ENCODE results near the gene UBE2J1. TPM values are rescaled to one million over a fixed set of nuclear protein-coding genes. Genes with fewer than 3 reads are reported as not detected.

The UBE2J1 gene
- total and polyA plus RNA-seq, 9 of the 15 experiments (the other 6 are each of a cell fraction or from before 2014, with no cell fraction given), result 11.6 to 32.6 (median 22.0) TPM

GRCh38 chr6:89323511-89323971, 29.0 kb downstream of the UBE2J1 start:
- Histone ChIP-seq H3K27me3 (ENCODE audit: control insufficient read depth in 2 of 2, insufficient read depth in 2 of 2, low read length in 2 of 2) (no peaks in the 10 kb centered on the region), H3K4me2 (ENCODE audit: insufficient read depth, low read length) (no peak overlapping the region), H3K36me3 (ENCODE audit: control insufficient read depth, insufficient read depth, low read length) (0 out of 3 replicates have a peak, but pooled peaks cover 6% of the 10 kb centered on the region), H3K9me1 (ENCODE audit: control insufficient read depth, insufficient read depth, low read length) (no peaks in the 10 kb centered on the region), H3K4me3 (no peak overlapping the region), H3K9ac (ENCODE audit: insufficient read depth in 1 of 2, low read depth in 2 of 2, low read length in 2 of 2) (no peak overlapping the region), H4K20me1 (replicated peaks; ENCODE audit: control insufficient read depth, insufficient read depth, low read length) (no peaks in the 10 kb centered on the region), H3K27ac (ENCODE audit: extremely low read depth, low read depth, low read length) (no peak overlapping the region), H3K9me3 (replicated peaks; ENCODE audit: control insufficient read depth, insufficient read depth, low read depth, low read length) (peaks cover 8% of the 10 kb centered on the region), H3K79me2 (ENCODE audit: control insufficient read depth, insufficient read depth, low read length) (no peaks in the 10 kb centered on the region), H2AFZ (ENCODE audit: low read depth, low read length) (no peak overlapping the region), H3K4me1 (replicated peaks in 1 of 2; ENCODE audit: control insufficient read depth in 2 of 2, insufficient read depth in 2 of 2, low read length in 2 of 2) (peaks cover 0 to 9% of the 10 kb centered on the region in 2 experiments; a peak in 3 of 5 replicates)
- in situ Hi-C loops (cut with MboI) (no loop called here), intact Hi-C loops (cut with micrococcal nuclease) (no loop called here)
- 67% methylated on average over 3 of the region's 3 CpGs for WGBS (ENCODE audit: insufficient coverage, low coverage, missing lambda C conversion rate)
- ChIA-PET POLR2A (interaction anchor here (0.7 to 1.1 kb wide), 2 partner anchors 18 to 33 kb away, joined by 3 to 4 read pairs; no protein-coding TSS in a partner anchor), CTCF (ENCODE audit: low intra/inter-chr PET ratio) (no interaction called here)
- no TSS peak for BruUV-seq (replicated peaks)
- no peak for DNase-seq (ENCODE audit: extremely low read depth in 1 of 4, low spot score in 3 of 4)
- no peak for FAIRE-seq
- ATAC-seq, result no peak
- TF ChIP-seq ESRRB (CRISPR knock-in tag; IDR thresholded peaks at IDR 0.05; ENCODE audit: borderline replicate concordance), result no peak
- TF ChIP-seq, protein P1, sequence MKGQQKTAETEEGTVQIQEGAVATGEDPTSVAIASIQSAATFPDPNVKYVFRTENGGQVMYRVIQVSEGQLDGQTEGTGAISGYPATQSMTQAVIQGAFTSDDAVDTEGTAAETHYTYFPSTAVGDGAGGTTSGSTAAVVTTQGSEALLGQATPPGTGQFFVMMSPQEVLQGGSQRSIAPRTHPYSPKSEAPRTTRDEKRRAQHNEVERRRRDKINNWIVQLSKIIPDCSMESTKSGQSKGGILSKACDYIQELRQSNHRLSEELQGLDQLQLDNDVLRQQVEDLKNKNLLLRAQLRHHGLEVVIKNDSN (CRISPR knock-in tag; IDR thresholded peaks at IDR 0.05), result no peak
- no peak for TF ChIP-seq RBM14 (IDR thresholded peaks at IDR 0.05; ENCODE audit: borderline replicate concordance, insufficient read depth, low read depth, low read length)
- TF ChIP-seq CXXC5 (CRISPR knock-in tag; IDR thresholded peaks at IDR 0.05), result no peak
- TF ChIP-seq POLR3G (IDR thresholded peaks at IDR 0.05; ENCODE audit: extremely low read depth, insufficient read length, insufficient replicate concordance), result no peak
- no peak for TF ChIP-seq ZNF77 (CRISPR knock-in tag; IDR thresholded peaks at IDR 0.05)
- no peak for TF ChIP-seq CHD4 (IDR thresholded peaks at IDR 0.05; ENCODE audit: insufficient read depth, insufficient replicate concordance, low read depth, low read length, poor library complexity, severe bottlenecking)
- no peak for TF ChIP-seq FOXK2 (conservative IDR thresholded peaks at IDR 0.05 in 1 of 2, IDR thresholded peaks at IDR 0.05 in 1 of 2; ENCODE audit: low read depth in 2 of 2)
- TF ChIP-seq, protein P2, sequence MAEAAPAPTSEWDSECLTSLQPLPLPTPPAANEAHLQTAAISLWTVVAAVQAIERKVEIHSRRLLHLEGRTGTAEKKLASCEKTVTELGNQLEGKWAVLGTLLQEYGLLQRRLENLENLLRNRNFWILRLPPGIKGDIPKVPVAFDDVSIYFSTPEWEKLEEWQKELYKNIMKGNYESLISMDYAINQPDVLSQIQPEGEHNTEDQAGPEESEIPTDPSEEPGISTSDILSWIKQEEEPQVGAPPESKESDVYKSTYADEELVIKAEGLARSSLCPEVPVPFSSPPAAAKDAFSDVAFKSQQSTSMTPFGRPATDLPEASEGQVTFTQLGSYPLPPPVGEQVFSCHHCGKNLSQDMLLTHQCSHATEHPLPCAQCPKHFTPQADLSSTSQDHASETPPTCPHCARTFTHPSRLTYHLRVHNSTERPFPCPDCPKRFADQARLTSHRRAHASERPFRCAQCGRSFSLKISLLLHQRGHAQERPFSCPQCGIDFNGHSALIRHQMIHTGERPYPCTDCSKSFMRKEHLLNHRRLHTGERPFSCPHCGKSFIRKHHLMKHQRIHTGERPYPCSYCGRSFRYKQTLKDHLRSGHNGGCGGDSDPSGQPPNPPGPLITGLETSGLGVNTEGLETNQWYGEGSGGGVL (CRISPR knock-in tag; IDR thresholded peaks at IDR 0.05), result no peak
- TF ChIP-seq ZNF174 (CRISPR knock-in tag; IDR thresholded peaks at IDR 0.05), result no peak
- TF ChIP-seq, protein P3, sequence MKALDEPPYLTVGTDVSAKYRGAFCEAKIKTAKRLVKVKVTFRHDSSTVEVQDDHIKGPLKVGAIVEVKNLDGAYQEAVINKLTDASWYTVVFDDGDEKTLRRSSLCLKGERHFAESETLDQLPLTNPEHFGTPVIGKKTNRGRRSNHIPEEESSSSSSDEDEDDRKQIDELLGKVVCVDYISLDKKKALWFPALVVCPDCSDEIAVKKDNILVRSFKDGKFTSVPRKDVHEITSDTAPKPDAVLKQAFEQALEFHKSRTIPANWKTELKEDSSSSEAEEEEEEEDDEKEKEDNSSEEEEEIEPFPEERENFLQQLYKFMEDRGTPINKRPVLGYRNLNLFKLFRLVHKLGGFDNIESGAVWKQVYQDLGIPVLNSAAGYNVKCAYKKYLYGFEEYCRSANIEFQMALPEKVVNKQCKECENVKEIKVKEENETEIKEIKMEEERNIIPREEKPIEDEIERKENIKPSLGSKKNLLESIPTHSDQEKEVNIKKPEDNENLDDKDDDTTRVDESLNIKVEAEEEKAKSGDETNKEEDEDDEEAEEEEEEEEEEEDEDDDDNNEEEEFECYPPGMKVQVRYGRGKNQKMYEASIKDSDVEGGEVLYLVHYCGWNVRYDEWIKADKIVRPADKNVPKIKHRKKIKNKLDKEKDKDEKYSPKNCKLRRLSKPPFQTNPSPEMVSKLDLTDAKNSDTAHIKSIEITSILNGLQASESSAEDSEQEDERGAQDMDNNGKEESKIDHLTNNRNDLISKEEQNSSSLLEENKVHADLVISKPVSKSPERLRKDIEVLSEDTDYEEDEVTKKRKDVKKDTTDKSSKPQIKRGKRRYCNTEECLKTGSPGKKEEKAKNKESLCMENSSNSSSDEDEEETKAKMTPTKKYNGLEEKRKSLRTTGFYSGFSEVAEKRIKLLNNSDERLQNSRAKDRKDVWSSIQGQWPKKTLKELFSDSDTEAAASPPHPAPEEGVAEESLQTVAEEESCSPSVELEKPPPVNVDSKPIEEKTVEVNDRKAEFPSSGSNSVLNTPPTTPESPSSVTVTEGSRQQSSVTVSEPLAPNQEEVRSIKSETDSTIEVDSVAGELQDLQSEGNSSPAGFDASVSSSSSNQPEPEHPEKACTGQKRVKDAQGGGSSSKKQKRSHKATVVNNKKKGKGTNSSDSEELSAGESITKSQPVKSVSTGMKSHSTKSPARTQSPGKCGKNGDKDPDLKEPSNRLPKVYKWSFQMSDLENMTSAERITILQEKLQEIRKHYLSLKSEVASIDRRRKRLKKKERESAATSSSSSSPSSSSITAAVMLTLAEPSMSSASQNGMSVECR (CRISPR knock-in tag; IDR thresholded peaks at IDR 0.05), result no peak
- no peak for TF ChIP-seq STAT5A (IDR thresholded peaks at IDR 0.05; ENCODE audit: borderline replicate concordance, low read length)
